ENCODE measurements around the gene PTP4A1.

GRCh38 chr6:63525186-63525878, 46.9 kb upstream of the PTP4A1 start:
- TF ChIP-seq CTCF (optimal IDR thresholded peaks at IDR 0.05 in 1 of 3, IDR thresholded peaks at IDR 0.05 in 1 of 3, conservative IDR thresholded peaks at IDR 0.05 in 1 of 3; ENCODE audit: extremely low read depth in 1 of 3, insufficient read depth in 2 of 3, low read length in 3 of 3) = no peak
- TF ChIP-seq EZH2 (IDR thresholded peaks at IDR 0.05; ENCODE audit: low read length) = no peak

Data from keratinocyte (primary cell).